Fibroblast of lung (primary cell): ENCODE measurements around the gene MAPK4. TPM values are rescaled to one million over a fixed set of nuclear protein-coding genes. Genes with fewer than 3 reads are reported as not detected.

Experiments
- DNase-seq, 2 donors: peaks; one replicate each; pipeline versions ENCODE4 v3.0.0 to v3.0.0-alpha.2; 2010; ENCODE audit warnings: low read depth in 2 of 2
- H2AFZ ChIP-seq: 2 replicates; pipeline ENCODE4 v1.5.1; 2012; ENCODE audit warnings: low read length, control low read depth, inconsistent platforms
- H3K27ac ChIP-seq: 2 replicates; pipeline ENCODE4 v1.5.1; 2011; ENCODE audit warnings: low read length, control low read depth; ENCODE audit not compliant: insufficient read depth
- H3K27me3 ChIP-seq: 2 replicates; pipeline ENCODE4 v1.5.1; 2011; ENCODE audit warnings: mild to moderate bottlenecking, low read length; ENCODE audit not compliant: control insufficient read depth, insufficient read depth
- H3K36me3 ChIP-seq: 2 replicates; pipeline ENCODE4 v1.5.1; 2011; ENCODE audit warnings: low read length; ENCODE audit not compliant: control insufficient read depth, insufficient read depth
- H3K4me1 ChIP-seq: 2 replicates; pipeline ENCODE4 v1.5.1; 2011; ENCODE audit warnings: low read length; ENCODE audit not compliant: control insufficient read depth, insufficient read depth; ENCODE audit errors: extremely low read depth
- H3K4me2 ChIP-seq: 2 replicates; pipeline ENCODE4 v1.5.1; 2011; ENCODE audit warnings: low read length, control low read depth; ENCODE audit not compliant: insufficient read depth; ENCODE audit errors: extremely low read depth
- H3K4me3 ChIP-seq, 4 experiments: fragments of 200-600 bp in 1 of 4; sonication (generic) in 1 of 4; replicated peaks in 1 of 4; 2 replicates each; pipeline ENCODE4 v1.5.1; 2011 to 2016; ENCODE audit warnings: low read length in 4 of 4, low read depth in 3 of 4, mild to moderate bottlenecking in 3 of 4, control low read depth in 2 of 4, inconsistent platforms in 1 of 4, mixed read lengths in 1 of 4; ENCODE audit not compliant: insufficient read depth in 1 of 4; ENCODE audit errors: control extremely low read depth in 1 of 4
- H3K79me2 ChIP-seq: 2 replicates; pipeline ENCODE4 v1.5.1; 2012; ENCODE audit warnings: mild to moderate bottlenecking, low read length, inconsistent platforms; ENCODE audit not compliant: control insufficient read depth, insufficient read depth
- H3K9ac ChIP-seq: 2 replicates; pipeline ENCODE4 v1.5.1; 2011; ENCODE audit warnings: mild to moderate bottlenecking, low read length, control low read depth; ENCODE audit not compliant: insufficient read depth
- H3K9me3 ChIP-seq: 2 replicates; pipeline ENCODE4 v1.5.1; 2012; ENCODE audit warnings: low read depth, low read length; ENCODE audit not compliant: control insufficient read depth, insufficient read depth
- H4K20me1 ChIP-seq: 2 replicates; pipeline ENCODE4 v1.5.1; 2011; ENCODE audit warnings: low read length; ENCODE audit not compliant: control insufficient read depth, insufficient read depth; ENCODE audit errors: extremely low read depth
- EZH2 ChIP-seq: IDR thresholded peaks from 2 replicates; pipeline ENCODE4 v1.5.1; 2012; ENCODE audit warnings: low read length, control low read depth, mild to moderate bottlenecking; ENCODE audit errors: missing control alignments
- polyA plus RNA-seq, 2 donors: library from polyadenylated mRNA; depleted of rRNA in 1 of 2; stranded (reverse) in 1 of 2; unstranded in 1 of 2; fragments of >200 nt; gene quantifications; 2 replicates each; pipeline ENCODE4 v1.2.1, GENCODE V29; 2011 to 2012; ENCODE audit warnings: missing spikeins in 1 of 2
- total RNA-seq: library from RNA; depleted of rRNA; stranded (reverse); fragments of >200 nt; gene quantifications from 2 replicates; pipeline ENCODE4 v1.2.1, GENCODE V29; 2014
- TF ChIP-seq, protein P1 (sequence below), 2 donors: IDR thresholded peaks in 1 of 2; conservative IDR thresholded peaks in 1 of 2; 1 replicate in 1 of 2; 2 replicates in 1 of 2; pipeline ENCODE4 v1.5.1; 2011 to 2012; ENCODE audit warnings: low read length in 2 of 2, control low read depth in 1 of 2, inconsistent platforms in 1 of 2, low read depth in 1 of 2, mild to moderate bottlenecking in 1 of 2

MAPK4 gene
- total and polyA plus RNA-seq, 2 donors (not counting 1 experiment from before 2014, with no cell fraction given) = not detected

DNA sequence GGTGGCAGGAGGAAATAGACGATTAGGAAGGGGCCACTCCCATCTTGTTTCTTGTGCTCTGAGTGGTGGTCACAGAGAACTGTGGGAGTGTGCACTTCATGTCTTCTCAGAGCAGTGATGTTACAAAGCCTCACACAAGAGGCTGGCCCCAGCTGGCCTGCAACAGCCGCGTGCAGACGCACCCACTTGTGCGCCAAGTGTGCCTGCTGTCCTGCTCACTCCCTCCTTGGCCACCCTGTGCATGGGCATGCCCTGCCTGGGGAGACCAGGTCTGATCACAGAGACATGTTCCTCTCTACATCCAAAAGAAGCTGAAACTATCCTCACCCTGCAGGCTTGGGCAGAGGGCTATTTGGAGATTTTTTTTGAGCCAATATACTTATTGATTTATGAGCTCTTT, 151.5 kb downstream of the MAPK4 start:
- TF ChIP-seq, protein P1, sequence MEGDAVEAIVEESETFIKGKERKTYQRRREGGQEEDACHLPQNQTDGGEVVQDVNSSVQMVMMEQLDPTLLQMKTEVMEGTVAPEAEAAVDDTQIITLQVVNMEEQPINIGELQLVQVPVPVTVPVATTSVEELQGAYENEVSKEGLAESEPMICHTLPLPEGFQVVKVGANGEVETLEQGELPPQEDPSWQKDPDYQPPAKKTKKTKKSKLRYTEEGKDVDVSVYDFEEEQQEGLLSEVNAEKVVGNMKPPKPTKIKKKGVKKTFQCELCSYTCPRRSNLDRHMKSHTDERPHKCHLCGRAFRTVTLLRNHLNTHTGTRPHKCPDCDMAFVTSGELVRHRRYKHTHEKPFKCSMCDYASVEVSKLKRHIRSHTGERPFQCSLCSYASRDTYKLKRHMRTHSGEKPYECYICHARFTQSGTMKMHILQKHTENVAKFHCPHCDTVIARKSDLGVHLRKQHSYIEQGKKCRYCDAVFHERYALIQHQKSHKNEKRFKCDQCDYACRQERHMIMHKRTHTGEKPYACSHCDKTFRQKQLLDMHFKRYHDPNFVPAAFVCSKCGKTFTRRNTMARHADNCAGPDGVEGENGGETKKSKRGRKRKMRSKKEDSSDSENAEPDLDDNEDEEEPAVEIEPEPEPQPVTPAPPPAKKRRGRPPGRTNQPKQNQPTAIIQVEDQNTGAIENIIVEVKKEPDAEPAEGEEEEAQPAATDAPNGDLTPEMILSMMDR (conservative IDR thresholded peaks at IDR 0.05 in 1 of 2, IDR thresholded peaks at IDR 0.05 in 1 of 2; ENCODE audit: low read depth in 1 of 2, low read length in 2 of 2) = no peak
- TF ChIP-seq EZH2 = no peak
- Histone ChIP-seq H3K27ac (no peak overlapping the region), H3K27me3 (no peaks in the 10 kb centered on the region), H2AFZ (no peak overlapping the region), H3K9ac (no peak overlapping the region), H3K36me3 (no peaks in the 10 kb centered on the region), H3K9me3 (no peaks in the 10 kb centered on the region), H3K4me3 (no peak overlapping the region), H4K20me1 (no peaks in the 10 kb centered on the region), H3K79me2 (no peaks in the 10 kb centered on the region), H3K4me2 (no peak overlapping the region), H3K4me1 (no peaks in the 10 kb centered on the region)
- DNase-seq = no peak

DNA sequence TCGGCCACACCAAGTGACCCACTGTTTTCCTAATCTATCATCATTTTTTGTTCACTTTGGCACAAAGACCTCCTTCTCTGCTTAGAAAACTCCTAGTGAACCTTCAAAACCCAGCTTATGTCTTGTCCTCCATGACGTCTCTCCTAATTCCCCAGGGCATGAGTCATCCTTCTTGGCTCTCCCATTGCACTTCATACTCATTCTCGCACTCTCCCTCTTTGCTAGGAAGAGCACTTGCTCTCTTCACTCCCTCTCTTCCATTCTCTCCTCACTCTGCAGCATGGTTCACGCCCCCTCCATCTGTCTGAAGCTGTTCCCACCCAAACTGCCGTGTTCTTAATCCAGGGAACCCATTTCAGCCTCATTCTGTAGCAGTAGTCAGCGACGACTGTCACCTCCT, 156.0 kb downstream of the MAPK4 start:
- H3K4me1 ChIP-seq = no peaks in the 10 kb centered on the region
- H3K79me2 ChIP-seq = no peaks in the 10 kb centered on the region
- H3K4me3 ChIP-seq = no peak overlapping the region
- no peaks in the 10 kb centered on the region for H3K27me3 ChIP-seq
- H3K9ac ChIP-seq = no peak overlapping the region
- no peaks in the 10 kb centered on the region for H3K9me3 ChIP-seq
- H3K4me2 ChIP-seq = no peak overlapping the region
- TF ChIP-seq EZH2 = no peak
- no peaks in the 10 kb centered on the region for H4K20me1 ChIP-seq
- no peak overlapping the region for H3K27ac ChIP-seq
- no peak for DNase-seq
- H3K36me3 ChIP-seq = no peaks in the 10 kb centered on the region
- no peak overlapping the region for H2AFZ ChIP-seq

DNA sequence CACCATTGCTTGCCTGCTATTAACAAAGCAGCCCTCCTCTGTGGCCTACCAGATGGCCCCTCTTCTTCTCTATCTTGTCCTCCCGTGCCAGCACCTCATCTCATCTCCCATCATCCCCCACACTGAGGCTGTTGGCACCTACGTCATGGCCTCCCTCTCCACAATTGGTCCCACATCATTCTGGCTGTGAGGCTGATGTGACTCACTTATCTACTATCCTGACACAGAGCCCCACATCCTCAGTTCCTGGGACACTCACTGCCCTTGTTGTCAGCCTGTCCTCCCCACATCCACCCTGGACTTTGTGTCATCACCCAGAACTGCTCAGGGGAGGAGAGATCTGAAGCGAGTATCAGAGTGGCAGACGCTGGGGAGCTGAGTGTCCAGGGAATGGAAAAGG, 157.0 kb downstream of the MAPK4 start:
- no peak for DNase-seq
- no peaks in the 10 kb centered on the region for H4K20me1 ChIP-seq
- TF ChIP-seq, protein P1 (conservative IDR thresholded peaks at IDR 0.05 in 1 of 2, IDR thresholded peaks at IDR 0.05 in 1 of 2; ENCODE audit: low read depth in 1 of 2, low read length in 2 of 2) = no peak
- no peak for TF ChIP-seq EZH2
- H3K4me3 ChIP-seq = no peak overlapping the region
- no peaks in the 10 kb centered on the region for H3K9me3 ChIP-seq
- no peaks in the 10 kb centered on the region for H3K27me3 ChIP-seq
- H3K4me1 ChIP-seq = no peaks in the 10 kb centered on the region
- H2AFZ ChIP-seq = no peak overlapping the region
- H3K79me2 ChIP-seq = no peaks in the 10 kb centered on the region
- no peak overlapping the region for H3K9ac ChIP-seq
- H3K27ac ChIP-seq = no peak overlapping the region
- no peaks in the 10 kb centered on the region for H3K36me3 ChIP-seq
- H3K4me2 ChIP-seq = no peak overlapping the region

DNA sequence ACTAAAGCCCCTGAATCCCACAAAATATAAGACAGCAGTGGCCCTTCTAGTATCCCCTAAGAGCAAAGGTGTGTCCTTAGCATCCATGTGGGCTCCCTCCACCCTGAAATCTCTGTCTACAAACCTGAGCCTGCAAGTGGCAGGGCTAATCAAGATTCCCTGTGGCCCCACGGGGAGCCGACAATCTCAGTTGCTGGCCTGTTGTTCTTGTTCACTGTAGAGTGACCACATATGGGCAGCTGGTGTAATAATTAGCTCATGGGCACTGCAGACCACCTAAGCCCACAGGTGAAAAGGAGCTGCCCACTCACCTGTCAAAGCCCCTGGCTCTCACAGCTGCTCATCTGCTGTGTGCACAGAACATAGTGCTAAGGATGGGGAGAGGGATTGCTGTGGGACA, 157.7 kb downstream of the MAPK4 start:
- H4K20me1 ChIP-seq = no peaks in the 10 kb centered on the region
- no peak for DNase-seq

More for the DNA sequence above, 157.7 kb downstream of the MAPK4 start:
- Histone ChIP-seq H3K27me3 (no peaks in the 10 kb centered on the region), H3K27ac (no peak overlapping the region), H3K36me3 (no peaks in the 10 kb centered on the region), H3K79me2 (no peaks in the 10 kb centered on the region), H3K9me3 (no peaks in the 10 kb centered on the region), H3K4me1 (no peaks in the 10 kb centered on the region), H3K4me2 (no peak overlapping the region), H2AFZ (no peak overlapping the region), H3K9ac (no peak overlapping the region), H3K4me3 (no peak overlapping the region)
- no peak for TF ChIP-seq EZH2
- TF ChIP-seq, protein P1 (conservative IDR thresholded peaks at IDR 0.05 in 1 of 2, IDR thresholded peaks at IDR 0.05 in 1 of 2; ENCODE audit: low read depth in 1 of 2, low read length in 2 of 2) = no peak
